Astrocyte (in vitro differentiated cells and primary cell): ENCODE data around the gene GNAI2.

Source experiments
- CTCF ChIP-seq: IDR thresholded peaks from 2 replicates; pipeline ENCODE4 v1.5.1; 2011; ENCODE audit warnings: low read depth, mild to moderate bottlenecking, inconsistent platforms, low read length, moderate library complexity; ENCODE audit not compliant: insufficient read depth
- EZH2 ChIP-seq: IDR thresholded peaks from 2 replicates; pipeline ENCODE4 v1.6.1; 2012; ENCODE audit warnings: mild to moderate bottlenecking, low read length, inconsistent platforms; ENCODE audit not compliant: insufficient read depth

DNA sequence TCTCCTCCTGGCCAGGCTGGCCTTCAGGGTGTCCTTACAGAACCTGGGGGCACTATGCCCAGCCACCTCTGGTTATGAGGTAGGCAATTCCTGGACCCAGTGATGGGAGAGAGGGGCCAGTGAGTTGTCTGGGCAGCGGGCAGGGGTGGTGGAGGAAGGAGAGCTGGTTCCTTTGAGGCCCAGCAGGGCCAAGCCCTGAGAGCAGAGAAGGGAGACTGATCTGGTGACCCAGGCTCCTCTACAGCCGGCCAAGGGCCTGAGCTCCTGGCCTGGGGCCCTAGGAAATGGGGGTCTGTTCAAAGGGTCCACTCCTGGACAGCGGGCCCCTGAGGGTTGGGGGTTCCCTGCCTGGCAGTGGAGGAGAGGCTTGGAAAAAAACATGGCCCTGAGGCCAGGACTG, 23.0 kb upstream of the GNAI2 start:
- TF ChIP-seq CTCF = no peak
- no peak for TF ChIP-seq EZH2
